K562 (cell line): ENCODE measurements around the gene VSIG10. TPM values are rescaled to one million over a fixed set of nuclear protein-coding genes. Genes with fewer than 3 reads are reported as not detected.

ENCODE experiments used
- ARNT ChIP-seq, 2 experiments: fragments of 450-650 bp; IDR thresholded peaks; 2 replicates each; pipeline ENCODE4 v1.6.1; 2016; ENCODE audit warnings: mild to moderate bottlenecking in 1 of 2
- CC2D1A ChIP-seq: fragments of 450-650 bp; IDR thresholded peaks from 2 replicates; pipeline ENCODE4 v1.6.1; 2017; ENCODE audit warnings: mild to moderate bottlenecking
- CTCF ChIP-seq, 3 experiments: IDR thresholded peaks in 2 of 3; conservative IDR thresholded peaks in 1 of 3; 2 replicates each; pipeline ENCODE4 v1.5.1; 2011 to 2012; ENCODE audit warnings: low read length in 3 of 3, mild to moderate bottlenecking in 3 of 3, control low read depth in 2 of 3, improper control_type of control experiment in 1 of 3, inconsistent platforms in 1 of 3, low read depth in 1 of 3, mixed read lengths in 1 of 3, moderate library complexity in 1 of 3; ENCODE audit not compliant: insufficient read depth in 2 of 3
- DACH1 ChIP-seq: fragments of 450-650 bp; IDR thresholded peaks from 2 replicates; pipeline ENCODE4 v1.6.1; 2018; ENCODE audit not compliant: partially characterized antibody
- E2F5 ChIP-seq: sonication (generic); formaldehyde crosslinking; IDR thresholded peaks from 2 replicates; pipeline ENCODE4 v1.8.0; 2022; ENCODE audit warnings: mild to moderate bottlenecking, missing genetic modification reagents
- ESRRA ChIP-seq: fragments of 450-650 bp; IDR thresholded peaks from 2 replicates; pipeline ENCODE4 v1.6.1; 2014; ENCODE audit warnings: low read depth, mild to moderate bottlenecking, moderate library complexity, borderline replicate concordance
- ETS2 ChIP-seq: IDR thresholded peaks from 2 replicates; pipeline ENCODE4 v1.6.1; 2016; ENCODE audit warnings: borderline replicate concordance, missing genetic modification characterization, mild to moderate bottlenecking, moderate library complexity, missing compliant biosample characterization; ENCODE audit not compliant: poor library complexity, severe bottlenecking
- GATA2 ChIP-seq: sonication (generic); formaldehyde crosslinking; IDR thresholded peaks from 2 replicates; pipeline ENCODE4 v1.4.0; 2020; ENCODE audit warnings: mild to moderate bottlenecking, missing genetic modification reagents
- GATAD2A ChIP-seq: fragments of 450-650 bp; IDR thresholded peaks from 2 replicates; pipeline ENCODE4 v1.6.1; 2017
- GATAD2B ChIP-seq: fragments of 450-650 bp; IDR thresholded peaks from 2 replicates; pipeline ENCODE4 v1.6.1; 2017; ENCODE audit warnings: mild to moderate bottlenecking, borderline replicate concordance
- HLTF ChIP-seq: fragments of 450-650 bp; IDR thresholded peaks from 2 replicates; pipeline ENCODE4 v1.6.1; 2016
- HOXB6 ChIP-seq: fragments of 250-450 bp; sonication (Bioruptor Pico); IDR thresholded peaks from 2 replicates; pipeline ENCODE4 v1.5.1; 2022; ENCODE audit warnings: mild to moderate bottlenecking, borderline replicate concordance
- IRF1 ChIP-seq: sonication (generic); formaldehyde crosslinking; IDR thresholded peaks from 2 replicates; pipeline ENCODE4 v1.8.0; 2022; ENCODE audit warnings: missing genetic modification reagents, mild to moderate bottlenecking, borderline replicate concordance
- KLF13 ChIP-seq: fragments of 450-650 bp; IDR thresholded peaks from 2 replicates; pipeline ENCODE4 v1.6.1; 2016; ENCODE audit warnings: missing genetic modification characterization, low read depth, mild to moderate bottlenecking, missing compliant biosample characterization, moderate library complexity, borderline replicate concordance
- KLF6 ChIP-seq: fragments of 250-450 bp; sonication (Bioruptor Pico); IDR thresholded peaks from 2 replicates; pipeline ENCODE4 v1.4.0; 2020; ENCODE audit warnings: mild to moderate bottlenecking, moderate library complexity, borderline replicate concordance
- NFXL1 ChIP-seq: fragments of 450-650 bp; formaldehyde crosslinking; IDR thresholded peaks from 2 replicates; pipeline ENCODE4 v1.4.0; 2021; ENCODE audit warnings: mild to moderate bottlenecking
- NUFIP1 ChIP-seq: fragments of 450-650 bp; IDR thresholded peaks from 2 replicates; pipeline ENCODE4 v1.6.1; 2018; ENCODE audit not compliant: partially characterized antibody
- PCBP2 ChIP-seq: fragments of 200-400 bp; formaldehyde crosslinking; IDR thresholded peaks from 2 replicates; pipeline ENCODE4 v1.6.1; 2018; ENCODE audit warnings: low read length, low read depth, mild to moderate bottlenecking, moderate library complexity; ENCODE audit not compliant: poor library complexity, severe bottlenecking
- PHB2 ChIP-seq: fragments of 450-650 bp; IDR thresholded peaks from 2 replicates; pipeline ENCODE4 v1.6.1; 2017; ENCODE audit warnings: low read depth
- PML ChIP-seq: IDR thresholded peaks from 2 replicates; pipeline ENCODE4 v1.6.1; 2012; ENCODE audit warnings: low read length, inconsistent platforms
- RBM17 ChIP-seq: fragments of 200-400 bp; formaldehyde crosslinking; IDR thresholded peaks from 2 replicates; pipeline ENCODE4 v1.6.1; 2017; ENCODE audit warnings: low read depth, mild to moderate bottlenecking, low read length, borderline replicate concordance
- SOX6 ChIP-seq: fragments of 450-650 bp; IDR thresholded peaks from 2 replicates; pipeline ENCODE4 v1.6.1; 2014; ENCODE audit warnings: mild to moderate bottlenecking
- TEAD4 ChIP-seq, 2 experiments: sonication (generic) in 1 of 2; formaldehyde crosslinking in 1 of 2; IDR thresholded peaks; 2 replicates each; pipeline versions ENCODE4 v1.6.1 to v1.8.0; 2012 to 2022; ENCODE audit warnings: borderline replicate concordance in 1 of 2, inconsistent platforms in 1 of 2, low read length in 1 of 2, mild to moderate bottlenecking in 1 of 2, missing genetic modification reagents in 1 of 2
- ZBTB12 ChIP-seq: fragments of 250-450 bp; sonication (Bioruptor Pico); IDR thresholded peaks from 2 replicates; pipeline ENCODE4 v1.4.0; 2020
- ZKSCAN1 ChIP-seq: fragments of 150-350 bp; IDR thresholded peaks from 2 replicates; pipeline ENCODE4 v1.6.1; 2016; ENCODE audit warnings: low read depth, low read length
- ZNF263 ChIP-seq: sonication (generic); formaldehyde crosslinking; IDR thresholded peaks from 2 replicates; pipeline ENCODE4 v1.8.0; 2022; ENCODE audit warnings: mild to moderate bottlenecking, missing genetic modification reagents, borderline replicate concordance
- ZNF696 ChIP-seq: fragments of 250-450 bp; sonication (Bioruptor Pico); conservative IDR thresholded peaks from 2 replicates; pipeline ENCODE4 v1.4.0; 2020; ENCODE audit warnings: mild to moderate bottlenecking, moderate library complexity
- ZNF717 ChIP-seq: fragments of 250-450 bp; sonication (Bioruptor Pico); IDR thresholded peaks from 2 replicates; pipeline ENCODE4 v1.5.0; 2021
- polyA plus RNA-seq, 8 experiments: library from polyadenylated mRNA; depleted of rRNA in 4 of 8; stranded (reverse) in 5 of 8; unstranded in 3 of 8; fragments of >200 nt; fragmentation: Nextera tagmentation in 2 of 8; fragmentation: Illumina TruSeq in 1 of 8; extraction: Ambion mirVana in 2 of 8; extraction: Trizol in 1 of 8; gene quantifications; 2 replicates each; pipeline versions ENCODE4 v1.2.1 to v1.2.3, GENCODE V29; 2011 to 2014; ENCODE audit warnings: inconsistent platforms in 1 of 8, missing spikeins in 1 of 8
- total RNA-seq, 7 experiments: library from RNA; depleted of rRNA in 6 of 7; stranded (reverse); fragments of >200 nt in 6 of 7; fragmentation: Illumina TruSeq in 2 of 7; extraction: Trizol in 2 of 7; gene quantifications; 2 replicates each; pipeline versions ENCODE4 v1.2.1 to v1.2.3, GENCODE V29; 2011 to 2021; ENCODE audit warnings: low replicate concordance in 1 of 7

VSIG10 gene
- total and polyA plus RNA-seq, 9 of the 15 experiments (the other 6 are each of a cell fraction or from before 2014, with no cell fraction given), result 4.1 to 8.8 (median 4.7) TPM

GRCh38 chr12:118055144-118055557 is 48.7 kb downstream of the VSIG10 start (continued):
- TF ChIP-seq ARNT (IDR thresholded peaks at IDR 0.05) (no peak), NUFIP1 (no peak), ZBTB12 (no peak), SOX6 (no peak), IRF1 (no peak), ZNF263 (CRISPR knock-in tag) (no peak), E2F5 (CRISPR knock-in tag) (no peak), PCBP2 (no peak), KLF6 (CRISPR knock-in tag) (no peak), GATA2 (no peak), DACH1 (no peak), ESRRA (no peak), HLTF (no peak), NFXL1 (CRISPR knock-in tag) (no peak), ZNF717 (CRISPR knock-in tag) (no peak), ZKSCAN1 (no peak), GATAD2A (no peak), PML (no peak), TEAD4 (IDR thresholded peaks at IDR 0.05; ENCODE audit: low read length) (0 out of 2 replicates have a peak, but pooled peaks have one; percentile 22), TEAD4 (CRISPR knock-in tag; IDR thresholded peaks at IDR 0.05; ENCODE audit: borderline replicate concordance) (no peak), CC2D1A (peak; percentile 87), GATAD2B (peak; percentile 38; the same call in 1 of the 2 replicates), RBM17 (no peak), PHB2 (no peak), ETS2 (tag) (no peak), HOXB6 (CRISPR knock-in tag) (no peak), CTCF (IDR thresholded peaks at IDR 0.05 in 2 of 3, conservative IDR thresholded peaks at IDR 0.05 in 1 of 3; ENCODE audit: insufficient read depth in 2 of 3, low read depth in 1 of 3, low read length in 3 of 3) (peak; percentile 76 to 82 (median 79)), KLF13 (tag) (no peak), ZNF696 (CRISPR knock-in tag) (no peak)
